Peyer's patch (tissue), 4 donors: ENCODE results near the gene PIEZO2.

Source experiments
- POLR2A ChIP-seq, 2 donors: fragments of 450-650 bp; IDR thresholded peaks; one replicate each; pipeline ENCODE4 v1.5.1; 2017; ENCODE audit warnings: antibody characterized with exemption in 2 of 2, mild to moderate bottlenecking in 2 of 2, moderate library complexity in 2 of 2
- TF ChIP-seq, protein P1 (sequence below), 6 experiments: fragments of 450-650 bp in 4 of 6; fragments of 200-600 bp in 2 of 6; sonication (generic) in 1 of 6; IDR thresholded peaks; one replicate each; pipeline ENCODE4 v1.5.1; 2017 to 2019; ENCODE audit warnings: antibody characterized with exemption in 6 of 6, mild to moderate bottlenecking in 3 of 6, moderate library complexity in 1 of 6

- TF ChIP-seq POLR2A (IDR thresholded peaks at IDR 0.05), result no peak
- TF ChIP-seq, protein P1, sequence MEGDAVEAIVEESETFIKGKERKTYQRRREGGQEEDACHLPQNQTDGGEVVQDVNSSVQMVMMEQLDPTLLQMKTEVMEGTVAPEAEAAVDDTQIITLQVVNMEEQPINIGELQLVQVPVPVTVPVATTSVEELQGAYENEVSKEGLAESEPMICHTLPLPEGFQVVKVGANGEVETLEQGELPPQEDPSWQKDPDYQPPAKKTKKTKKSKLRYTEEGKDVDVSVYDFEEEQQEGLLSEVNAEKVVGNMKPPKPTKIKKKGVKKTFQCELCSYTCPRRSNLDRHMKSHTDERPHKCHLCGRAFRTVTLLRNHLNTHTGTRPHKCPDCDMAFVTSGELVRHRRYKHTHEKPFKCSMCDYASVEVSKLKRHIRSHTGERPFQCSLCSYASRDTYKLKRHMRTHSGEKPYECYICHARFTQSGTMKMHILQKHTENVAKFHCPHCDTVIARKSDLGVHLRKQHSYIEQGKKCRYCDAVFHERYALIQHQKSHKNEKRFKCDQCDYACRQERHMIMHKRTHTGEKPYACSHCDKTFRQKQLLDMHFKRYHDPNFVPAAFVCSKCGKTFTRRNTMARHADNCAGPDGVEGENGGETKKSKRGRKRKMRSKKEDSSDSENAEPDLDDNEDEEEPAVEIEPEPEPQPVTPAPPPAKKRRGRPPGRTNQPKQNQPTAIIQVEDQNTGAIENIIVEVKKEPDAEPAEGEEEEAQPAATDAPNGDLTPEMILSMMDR (IDR thresholded peaks at IDR 0.05), result no peak
Observed at GRCh38 chr18:10927286-10927992, 221.9 kb downstream of the PIEZO2 start.
